IPS-NIHi7 (cell line): ENCODE data around the gene CXXC4.

Experiments
- DNase-seq: peaks from one replicate; pipeline ENCODE4 v3.0.0; 2012; ENCODE audit warnings: mixed read lengths; ENCODE audit errors: extremely low spot score

Gene CXXC4

GRCh38 chr4:104494822-104495559 lies at the start of gene CXXC4:
TSS of gene CXXC4 (minus strand) at chr4:104494894. CDS start at chr4:104491802, 3,092 bp downstream.
- peak; percentile 63 for DNase-seq

GRCh38 chr4:104533156-104533555 lies 38.5 kb upstream of the CXXC4 start:
- no peak for DNase-seq

- DNase-seq: no peak
Measured at GRCh38 chr4:104532677-104533076, 38.0 kb upstream of the CXXC4 start.

GRCh38 chr4:104531390-104531789 lies 36.7 kb upstream of the CXXC4 start:
- DNase-seq: no peak

- DNase-seq: no peak
Measured at GRCh38 chr4:104530426-104530825, 35.7 kb upstream of the CXXC4 start.

GRCh38 chr4:104524591-104524990 lies 29.9 kb upstream of the CXXC4 start:
- DNase-seq: no peak

- DNase-seq: no peak
Measured at GRCh38 chr4:104524026-104524425, 29.3 kb upstream of the CXXC4 start.

GRCh38 chr4:104519588-104519987 lies 24.9 kb upstream of the CXXC4 start:
- DNase-seq: no peak

GRCh38 chr4:104516884-104517283 lies 22.2 kb upstream of the CXXC4 start:
- no peak for DNase-seq

- no peak for DNase-seq
Measured at GRCh38 chr4:104508224-104508623, 13.5 kb upstream of the CXXC4 start.

GRCh38 chr4:104507112-104507511 lies 12.4 kb upstream of the CXXC4 start:
- DNase-seq: no peak

- DNase-seq: no peak
Measured at GRCh38 chr4:104504536-104504935, 9.8 kb upstream of the CXXC4 start.

- DNase-seq: no peak
Measured at GRCh38 chr4:104502471-104502870, 7.8 kb upstream of the CXXC4 start.

- DNase-seq: no peak
Measured at GRCh38 chr4:104501290-104501689, 6.6 kb upstream of the CXXC4 start.

GRCh38 chr4:104500442-104500841 lies 5.7 kb upstream of the CXXC4 start:
- DNase-seq: no peak

- DNase-seq: no peak
Measured at GRCh38 chr4:104494185-104494584, 509 bp downstream of the CXXC4 start.

- no peak for DNase-seq
Measured at GRCh38 chr4:104493081-104493831, 1.4 kb downstream of the CXXC4 start.

- DNase-seq: peak; percentile 39
Measured at GRCh38 chr4:104492183-104492771, 2.4 kb downstream of the CXXC4 start.

- peak; percentile 24 for DNase-seq
Measured at GRCh38 chr4:104491481-104492182, 3.1 kb downstream of the CXXC4 start.

GRCh38 chr4:104490770-104491480 lies 3.8 kb downstream of the CXXC4 start:
- DNase-seq: peak; percentile 47

- peak; percentile 18 for DNase-seq
Measured at GRCh38 chr4:104490096-104490769, 4.5 kb downstream of the CXXC4 start.
